NB4 (cell line): ENCODE data around the gene TMUB1.

Experiments used
- CTCF ChIP-seq: IDR thresholded peaks from one replicate; pipeline ENCODE4 v1.5.1; 2012; ENCODE audit warnings: low read depth, low read length
- POLR2A ChIP-seq: IDR thresholded peaks from 2 replicates; pipeline ENCODE4 v1.6.1; 2011; ENCODE audit warnings: mild to moderate bottlenecking; ENCODE audit not compliant: insufficient read length; ENCODE audit errors: extremely low read depth

- TF ChIP-seq CTCF (no peak), POLR2A (no peak)
These were observed 20.7 kb upstream of the TMUB1 start for GRCh38 chr7:151103973-151104372.
